Fibroblast of pulmonary artery (primary cell): ENCODE data around the gene PGS1.

Experiments
- DNase-seq: peaks from one replicate; pipeline ENCODE4 v3.0.0-alpha.2; 2010; ENCODE audit warnings: low read depth
- H3K4me3 ChIP-seq: replicated peaks from 2 replicates; pipeline ENCODE4 v1.5.1; 2011; ENCODE audit warnings: low read depth, mild to moderate bottlenecking, control low read depth, low read length, moderate library complexity
- CTCF ChIP-seq: IDR thresholded peaks from 2 replicates; pipeline ENCODE4 v1.5.1; 2011; ENCODE audit warnings: mild to moderate bottlenecking, control low read depth, low read length, inconsistent platforms; ENCODE audit errors: missing control alignments

PGS1 gene

GRCh38 chr17:78337244-78338109, 41.0 kb upstream of the PGS1 start:
- no peak overlapping the region for H3K4me3 ChIP-seq
- no peak for TF ChIP-seq CTCF
- DNase-seq: peak; percentile 68

GRCh38 chr17:78338486-78339259, 39.8 kb upstream of the PGS1 start:
- no peak overlapping the region for H3K4me3 ChIP-seq
- no peak for DNase-seq
- TF ChIP-seq CTCF: no peak

- no peak for DNase-seq
- no peak for TF ChIP-seq CTCF
- no peak overlapping the region for H3K4me3 ChIP-seq
Observed at GRCh38 chr17:78340183-78340955, 38.1 kb upstream of the PGS1 start.

- no peak for TF ChIP-seq CTCF
- DNase-seq: peak; percentile 81
- peak overlapping the region; percentile 30 for H3K4me3 ChIP-seq
Observed at GRCh38 chr17:78341559-78342448, 36.6 kb upstream of the PGS1 start.

GRCh38 chr17:78342449-78343186, 35.8 kb upstream of the PGS1 start:
- peak overlapping the region; percentile 30 for H3K4me3 ChIP-seq
- TF ChIP-seq CTCF: no peak
- peak; percentile 89 for DNase-seq

- DNase-seq: peak; percentile 89
- H3K4me3 ChIP-seq: no peak overlapping the region
- TF ChIP-seq CTCF: no peak
Observed at GRCh38 chr17:78343187-78343542, 35.3 kb upstream of the PGS1 start.
